Thoracic aorta (tissue), 2 donors: ENCODE results near the gene RPRD1B. TPM values are rescaled to one million over a fixed set of nuclear protein-coding genes. Genes with fewer than 3 reads are reported as not detected.
"Not testable (repeated sequence)": the region's sequence is repeated elsewhere in the genome, so short reads cannot be mapped to it uniquely, and the experiment has no call there.

Experiments used
- ATAC-seq: fragments of 150-250 bp; one replicate; pipeline ENCODE4 v1.8.0; 2017; ENCODE audit warnings: low read depth; ENCODE audit not compliant: insufficient number of reproducible peaks, low FRiP score
- DNase-seq: peaks from one replicate; pipeline ENCODE4 v3.0.0-alpha.2; 2020; ENCODE audit warnings: low spot score
- H3K27ac ChIP-seq, 2 donors: fragments of 200-600 bp; sonication (generic); 1 replicate in 1 of 2; 2 replicates in 1 of 2; pipeline ENCODE4 v1.5.1; 2016; ENCODE audit warnings: mild to moderate bottlenecking in 2 of 2, moderate library complexity in 2 of 2
- H3K27me3 ChIP-seq: fragments of 200-600 bp; sonication (generic); replicated peaks from 2 replicates; pipeline ENCODE4 v1.6.0; 2016; ENCODE audit warnings: mild to moderate bottlenecking; ENCODE audit not compliant: insufficient read depth
- H3K36me3 ChIP-seq: fragments of 200-600 bp; sonication (generic); one replicate; pipeline ENCODE4 v1.5.1; 2016
- H3K4me1 ChIP-seq, 2 donors: fragments of 200-600 bp; sonication (generic); 1 replicate in 1 of 2; 2 replicates in 1 of 2; pipeline versions ENCODE4 v1.5.1 to v1.6.0; 2016; ENCODE audit warnings: low read depth in 2 of 2, mild to moderate bottlenecking in 1 of 2; ENCODE audit not compliant: control insufficient read depth in 1 of 2
- H3K4me3 ChIP-seq: fragments of 200-600 bp; sonication (generic); 2 replicates; pipeline ENCODE4 v1.5.1; 2016; ENCODE audit warnings: mild to moderate bottlenecking
- H3K9me3 ChIP-seq: fragments of 200-600 bp; sonication (generic); 2 replicates; pipeline ENCODE4 v1.5.1; 2016
- CTCF ChIP-seq: fragments of 200-600 bp; sonication (generic); IDR thresholded peaks from one replicate; pipeline ENCODE4 v1.5.1; 2019; ENCODE audit warnings: antibody characterized with exemption
- total RNA-seq, 2 donors: library from RNA; depleted of rRNA; stranded (reverse); fragments of >200 nt; gene quantifications; one replicate each; pipeline versions ENCODE4 v1.1.0 to v1.2.3, GENCODE V29; 2016

Gene RPRD1B
- total RNA-seq, 2 donors from 2014 or later = 22.3 to 77.7 TPM

- Histone ChIP-seq H3K27ac (no peak overlapping the region), H3K9me3 (no peaks in the 10 kb centered on the region), H3K4me1 (peaks cover 29 to 33% of the 10 kb centered on the region in 2 donors), H3K27me3 (no peaks in the 10 kb centered on the region), H3K36me3 (no peaks in the 10 kb centered on the region), H3K4me3 (no peak overlapping the region)
- TF ChIP-seq CTCF = no peak
- ATAC-seq (no peak), DNase-seq (no peak)
Observed at GRCh38 chr20:38104285-38104684, 70.7 kb downstream of the RPRD1B start.

GRCh38 chr20:38106461-38106860, 72.9 kb downstream of the RPRD1B start:
- no peaks in the 10 kb centered on the region for H3K9me3 ChIP-seq
- H3K36me3 ChIP-seq = no peaks in the 10 kb centered on the region
- DNase-seq (no peak), ATAC-seq (no peak)
- H3K27me3 ChIP-seq = no peaks in the 10 kb centered on the region
- peaks cover 38 to 42% of the 10 kb centered on the region in 2 donors for H3K4me1 ChIP-seq
- no peak overlapping the region for H3K27ac ChIP-seq
- no peak overlapping the region for H3K4me3 ChIP-seq
- no peak for TF ChIP-seq CTCF

- not testable (repeated sequence) for H3K9me3 ChIP-seq, H3K36me3 ChIP-seq, DNase-seq, H3K27ac ChIP-seq, H3K4me3 ChIP-seq, ATAC-seq, H3K27me3 ChIP-seq
- H3K4me1 ChIP-seq = peaks cover 37 to 42% of the 10 kb centered on the region in 2 donors
Observed at GRCh38 chr20:38107386-38107785, 73.8 kb downstream of the RPRD1B start.

GRCh38 chr20:38107916-38108315, 74.4 kb downstream of the RPRD1B start:
- peak overlapping the region; percentile 83 to 91 for H3K27ac ChIP-seq
- ATAC-seq, DNase-seq, H3K9me3 ChIP-seq, H3K4me3 ChIP-seq, H3K27me3 ChIP-seq, H3K36me3 ChIP-seq: not testable (repeated sequence)
- peaks cover 34 to 40% of the 10 kb centered on the region in 2 donors for H3K4me1 ChIP-seq

- ATAC-seq = no peak
Observed at GRCh38 chr20:38108438-38108985, 75.0 kb downstream of the RPRD1B start.

GRCh38 chr20:38108986-38109541, 75.5 kb downstream of the RPRD1B start:
- ATAC-seq (no peak), DNase-seq (no peak)
- Histone ChIP-seq H3K9me3 (no peaks in the 10 kb centered on the region), H3K4me3 (no peak overlapping the region), H3K4me1 (peaks cover 34 to 45% of the 10 kb centered on the region in 2 donors), H3K36me3 (no peaks in the 10 kb centered on the region), H3K27ac (peak overlapping the region; percentile 83 to 91), H3K27me3 (no peaks in the 10 kb centered on the region)
- no peak for TF ChIP-seq CTCF

More at GRCh38 chr20:38108438-38108985, 75.0 kb downstream of the RPRD1B start:
- no peaks in the 10 kb centered on the region for H3K27me3 ChIP-seq
- no peaks in the 10 kb centered on the region for H3K36me3 ChIP-seq
- no peaks in the 10 kb centered on the region for H3K9me3 ChIP-seq
- H3K4me1 ChIP-seq = peaks cover 34 to 40% of the 10 kb centered on the region in 2 donors
- H3K27ac ChIP-seq = peak overlapping the region; percentile 83 to 91
- no peak for TF ChIP-seq CTCF
- no peak for DNase-seq
- no peak overlapping the region for H3K4me3 ChIP-seq
